ENCODE data around the gene WDR41.

DNA sequence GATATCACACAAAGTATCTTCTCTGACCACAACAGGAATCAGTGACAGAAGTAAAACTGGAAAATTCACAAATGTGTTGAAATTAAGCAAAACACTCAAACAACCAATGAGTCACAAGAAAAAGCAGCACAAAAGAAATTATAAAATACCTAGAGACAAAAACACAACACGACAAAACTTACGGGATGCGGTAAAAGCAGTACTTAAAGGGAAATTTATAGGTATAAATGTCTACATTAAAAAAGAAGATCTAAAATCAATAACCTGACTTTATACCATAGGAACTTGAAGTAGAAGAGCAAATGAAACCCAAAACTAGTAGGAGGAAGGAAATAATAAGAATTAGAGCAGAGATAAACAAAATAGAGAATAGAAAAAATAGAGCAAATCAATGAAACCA, 2.8 kb upstream of the WDR41 start:
- TF ChIP-seq POLR2A (IDR thresholded peaks at IDR 0.05; ENCODE audit: extremely low read depth, insufficient read length) (no peak), CTCF (IDR thresholded peaks at IDR 0.05; ENCODE audit: low read depth, low read length) (no peak)
